Activated naive CD4-positive, alpha-beta T cell treated with Interleukin-2 at 50 U/mL for 16 hours (primary cell): Measurements from ENCODE around the gene WDR70.
"Not testable (repeated sequence)": the region's sequence is repeated elsewhere in the genome, so short reads cannot be mapped to it uniquely, and the experiment has no call there.

Experiments
- DNase-seq: peaks from one replicate; pipeline ENCODE4 v3.0.0-alpha.2; 2020

WDR70 gene

GRCh38 chr5:37654566-37654965 is 275.4 kb downstream of the WDR70 start:
- DNase-seq = not testable (repeated sequence)

- DNase-seq = no peak
Measured at GRCh38 chr5:37657046-37657445, 277.9 kb downstream of the WDR70 start.

- DNase-seq = no peak
Measured at GRCh38 chr5:37658440-37658839, 279.3 kb downstream of the WDR70 start.

GRCh38 chr5:37660319-37660718 is 281.2 kb downstream of the WDR70 start:
- no peak for DNase-seq

- DNase-seq = no peak
Measured at GRCh38 chr5:37661227-37661920, 282.3 kb downstream of the WDR70 start.

GRCh38 chr5:37661951-37662350 is 282.8 kb downstream of the WDR70 start:
- no peak for DNase-seq

- no peak for DNase-seq
Measured at GRCh38 chr5:37662362-37662761, 283.2 kb downstream of the WDR70 start.

- DNase-seq = no peak
Measured at GRCh38 chr5:37662789-37663485, 283.8 kb downstream of the WDR70 start.

GRCh38 chr5:37663538-37663937 is 284.4 kb downstream of the WDR70 start:
- no peak for DNase-seq

GRCh38 chr5:37664551-37664950 is 285.4 kb downstream of the WDR70 start:
- DNase-seq = no peak

GRCh38 chr5:37665272-37665671 is 286.2 kb downstream of the WDR70 start:
- DNase-seq = no peak

- DNase-seq = no peak
Measured at GRCh38 chr5:37665889-37666288, 286.8 kb downstream of the WDR70 start.

GRCh38 chr5:37667430-37667829 is 288.3 kb downstream of the WDR70 start:
- no peak for DNase-seq

GRCh38 chr5:37667846-37668245 is 288.7 kb downstream of the WDR70 start:
- no peak for DNase-seq

GRCh38 chr5:37668524-37669047 is 289.5 kb downstream of the WDR70 start:
- no peak for DNase-seq

- not testable (repeated sequence) for DNase-seq
Measured at GRCh38 chr5:37672118-37672588, 293.0 kb downstream of the WDR70 start.

- not testable (repeated sequence) for DNase-seq
Measured at GRCh38 chr5:37674361-37674760, 295.2 kb downstream of the WDR70 start.

- DNase-seq = not testable (repeated sequence)
Measured at GRCh38 chr5:37679326-37679725, 300.2 kb downstream of the WDR70 start.

GRCh38 chr5:37679903-37680302 is 300.8 kb downstream of the WDR70 start:
- DNase-seq = not testable (repeated sequence)

GRCh38 chr5:37683072-37683471 is 304.0 kb downstream of the WDR70 start:
- DNase-seq = no peak

- DNase-seq = no peak
Measured at GRCh38 chr5:37685211-37685610, 306.1 kb downstream of the WDR70 start.

- DNase-seq = no peak
Measured at GRCh38 chr5:37685816-37686215, 306.7 kb downstream of the WDR70 start.

GRCh38 chr5:37688925-37689324 is 309.8 kb downstream of the WDR70 start:
- not testable (repeated sequence) for DNase-seq

- DNase-seq = not testable (repeated sequence)
Measured at GRCh38 chr5:37694333-37694732, 315.2 kb downstream of the WDR70 start.
